BLaER1 treated with 17β-estradiol and CSF1 and Interleukin-3, amounts not matched to agents 10 nM and 100 nM (cell line): ENCODE data around the gene ANKEF1.

Experiments used
- H3K27ac ChIP-seq, 11 experiments: shearing (Covaris generic); formaldehyde crosslinking; 2 replicates each; pipeline ENCODE4 v1.8.1; 2022
- H3K27me3 ChIP-seq, 11 experiments: shearing (Covaris generic); formaldehyde crosslinking; 2 replicates each; pipeline ENCODE4 v1.8.1; 2022
- H3K36me3 ChIP-seq, 11 experiments: shearing (Covaris generic); formaldehyde crosslinking; 2 replicates each; pipeline ENCODE4 v1.8.1; 2022
- H3K4me1 ChIP-seq, 10 experiments: shearing (Covaris generic); formaldehyde crosslinking; 2 replicates each; pipeline ENCODE4 v1.8.1; 2022
- H3K4me2 ChIP-seq, 11 experiments: shearing (Covaris generic); formaldehyde crosslinking; 2 replicates each; pipeline ENCODE4 v1.8.1; 2022
- H3K4me3 ChIP-seq, 10 experiments: shearing (Covaris generic); formaldehyde crosslinking; 2 replicates each; pipeline ENCODE4 v1.8.1; 2022
- H3K9ac ChIP-seq, 11 experiments: shearing (Covaris generic); formaldehyde crosslinking; 2 replicates each; pipeline ENCODE4 v1.8.1; 2022
- H3K9me3 ChIP-seq, 11 experiments: shearing (Covaris generic); formaldehyde crosslinking; replicated peaks in 1 of 11; 2 replicates each; pipeline ENCODE4 v1.8.1; 2022
- H4K20me1 ChIP-seq, 11 experiments: shearing (Covaris generic); formaldehyde crosslinking; 2 replicates each; pipeline ENCODE4 v1.8.1; 2022
- Cebpa-rat ChIP-seq, 11 experiments: shearing (Covaris generic); IDR thresholded peaks; 2 replicates each; pipeline ENCODE4 v1.8.1; 2022

The ANKEF1 gene

DNA sequence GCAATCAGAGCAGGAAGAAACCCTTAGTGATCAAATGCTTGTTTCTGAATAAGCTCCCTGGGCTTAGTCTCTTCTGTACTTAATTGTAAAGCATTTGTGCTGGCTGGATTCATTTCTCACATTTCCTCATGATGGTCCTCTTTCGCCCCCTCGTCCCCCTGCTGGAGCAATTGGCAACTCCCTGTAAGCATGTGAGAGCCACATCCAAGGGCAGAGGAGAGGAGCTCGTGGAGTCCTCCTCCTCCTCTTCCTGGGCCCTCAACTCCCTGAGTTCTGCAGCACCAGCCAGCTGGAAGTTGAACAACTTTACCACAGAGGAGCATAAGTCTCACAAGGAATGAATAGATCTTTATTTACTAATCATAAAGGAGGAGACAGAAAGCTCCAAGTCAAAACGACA lies 12.6 kb downstream of the ANKEF1 start:
- H3K9ac ChIP-seq: no peak overlapping the region
- no peaks in the 10 kb centered on the region for H3K4me1 ChIP-seq
- no peaks in the 10 kb centered on the region for H3K9me3 ChIP-seq
- H3K36me3 ChIP-seq: no peaks in the 10 kb centered on the region
- H3K27me3 ChIP-seq: no peaks in the 10 kb centered on the region
- H3K4me2 ChIP-seq: no peak overlapping the region
- H4K20me1 ChIP-seq: no peaks in the 10 kb centered on the region
- no peak overlapping the region for H3K4me3 ChIP-seq
- H3K27ac ChIP-seq: no peak overlapping the region
- no peak for TF ChIP-seq Cebpa-rat (IDR thresholded peaks at IDR 0.05)

DNA sequence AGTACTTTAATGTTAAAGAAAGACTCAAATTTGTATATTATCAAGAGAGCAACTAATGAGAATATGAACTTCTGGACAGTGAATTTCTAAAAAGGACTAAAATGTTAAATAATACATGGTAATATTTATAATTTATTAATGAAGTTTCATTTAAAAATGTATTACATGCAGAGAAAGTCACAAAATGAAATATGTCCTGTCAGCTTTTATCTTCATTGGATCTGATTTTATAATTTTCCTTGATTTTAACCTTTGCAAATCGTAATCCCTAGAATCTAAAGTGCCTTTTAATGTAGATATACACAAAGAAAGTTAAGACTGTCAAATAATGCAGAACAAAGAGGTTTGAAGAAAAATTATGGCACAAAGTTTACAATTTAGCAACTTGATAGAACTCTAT lies 16.4 kb downstream of the ANKEF1 start:
- no peak overlapping the region for H3K4me2 ChIP-seq
- no peaks in the 10 kb centered on the region for H3K4me1 ChIP-seq
- H3K4me3 ChIP-seq: no peak overlapping the region
- H3K9me3 ChIP-seq: no peaks in the 10 kb centered on the region
- no peak overlapping the region for H3K9ac ChIP-seq
- H3K27me3 ChIP-seq: no peaks in the 10 kb centered on the region
- no peaks in the 10 kb centered on the region for H4K20me1 ChIP-seq
- H3K36me3 ChIP-seq: no peaks in the 10 kb centered on the region
- no peak overlapping the region for H3K27ac ChIP-seq
- TF ChIP-seq Cebpa-rat (IDR thresholded peaks at IDR 0.05): no peak

DNA sequence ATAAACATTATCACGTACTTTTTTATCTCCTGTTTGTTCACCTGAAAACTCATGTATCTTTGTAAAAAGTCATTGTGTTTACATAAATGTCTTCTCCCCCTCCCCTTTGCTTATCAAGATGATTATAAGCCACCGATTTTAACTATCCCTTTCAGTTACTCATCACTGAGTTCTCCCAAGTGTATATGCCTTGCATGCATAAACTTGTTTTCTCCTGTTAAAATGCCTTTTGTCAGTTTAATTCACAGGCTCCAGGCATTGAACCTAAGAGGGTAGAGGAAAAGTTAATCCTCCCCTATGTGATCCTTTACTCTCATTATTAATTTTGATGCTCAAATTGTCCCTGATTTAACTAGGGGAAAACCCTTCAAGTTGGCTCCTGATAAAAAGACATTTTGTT lies 24.2 kb downstream of the ANKEF1 start:
- Histone ChIP-seq H3K4me3 (no peak overlapping the region), H3K27me3 (peaks cover 0 to 9% (median 0%) of the 10 kb centered on the region in 11 experiments; a peak in 3 of 22 replicates), H3K9ac (no peak overlapping the region), H3K36me3 (no peaks in the 10 kb centered on the region), H4K20me1 (peaks cover 0 to 4% (median 0%) of the 10 kb centered on the region in 11 experiments; a peak in 2 of 22 replicates), H3K27ac (no peak overlapping the region), H3K4me2 (peak overlapping the region in 8 of 11 experiments; percentile 57 to 80 (median 68); a peak in 14 of 22 replicates), H3K4me1 (peaks cover 9 to 37% (median 32%) of the 10 kb centered on the region in 10 experiments), H3K9me3 (peaks cover 0 to 7% (median 4%) of the 10 kb centered on the region in 11 experiments; a peak in 4 of 22 replicates)
- no peak for TF ChIP-seq Cebpa-rat (IDR thresholded peaks at IDR 0.05)

DNA sequence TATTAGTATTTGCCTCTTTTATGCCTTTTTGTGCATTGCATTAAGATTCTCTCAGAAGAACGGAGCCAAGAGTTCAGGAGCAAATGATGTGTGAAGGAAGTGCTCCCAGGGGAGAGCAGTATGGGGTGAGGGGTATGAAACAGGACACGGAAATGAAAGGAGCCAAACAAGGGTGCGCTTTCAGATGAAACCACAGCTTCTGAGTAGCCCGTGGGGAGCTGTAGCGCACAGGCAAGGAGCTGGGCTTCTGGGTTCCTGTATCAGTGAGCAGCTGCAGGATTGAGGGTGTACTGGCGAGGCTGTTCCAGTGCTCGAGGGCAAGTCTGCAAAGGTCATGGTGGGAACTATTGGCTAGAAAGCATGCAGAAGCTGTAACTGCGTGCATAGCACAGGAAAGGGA lies 25.4 kb downstream of the ANKEF1 start:
- Histone ChIP-seq H3K4me2 (peak overlapping the region; percentile 57 to 82 (median 69)), H4K20me1 (peaks cover 0 to 4% (median 0%) of the 10 kb centered on the region in 11 experiments; a peak in 2 of 22 replicates), H3K4me1 (peaks cover 9 to 37% (median 32%) of the 10 kb centered on the region in 10 experiments), H3K4me3 (no peak overlapping the region), H3K9me3 (peaks cover 0 to 7% (median 4%) of the 10 kb centered on the region in 11 experiments; a peak in 4 of 22 replicates), H3K9ac (no peak overlapping the region), H3K27me3 (peaks cover 0 to 9% (median 0%) of the 10 kb centered on the region in 11 experiments; a peak in 3 of 22 replicates), H3K27ac (no peak overlapping the region), H3K36me3 (no peaks in the 10 kb centered on the region)
- no peak for TF ChIP-seq Cebpa-rat (IDR thresholded peaks at IDR 0.05)

DNA sequence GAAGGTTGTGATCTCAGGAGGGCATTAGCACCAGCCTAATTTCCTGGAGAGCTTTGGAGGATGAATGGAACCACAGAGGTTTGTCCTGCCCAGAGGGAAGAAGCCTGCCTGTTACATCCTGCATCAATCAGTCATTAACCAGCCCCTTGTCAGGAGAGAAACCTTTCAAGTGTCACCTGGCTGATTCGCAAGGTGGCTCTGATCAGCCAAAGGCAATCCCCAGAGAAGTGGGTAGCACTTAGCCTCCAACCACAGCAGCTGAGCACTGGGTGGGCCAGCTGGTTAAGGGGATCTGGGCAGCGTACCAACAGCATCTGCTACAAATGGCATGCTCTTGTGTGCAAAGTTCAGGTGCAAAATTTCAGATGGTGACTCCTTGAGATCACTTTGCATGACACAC lies 26.9 kb downstream of the ANKEF1 start:
- no peak overlapping the region for H3K4me3 ChIP-seq
- H3K9ac ChIP-seq: no peak overlapping the region
- TF ChIP-seq Cebpa-rat (IDR thresholded peaks at IDR 0.05): no peak
- H3K9me3 ChIP-seq: peaks cover 0 to 7% (median 4%) of the 10 kb centered on the region in 11 experiments; a peak in 4 of 22 replicates
- H4K20me1 ChIP-seq: peaks cover 0 to 4% (median 0%) of the 10 kb centered on the region in 11 experiments; a peak in 2 of 22 replicates
- peaks cover 0 to 9% (median 0%) of the 10 kb centered on the region in 11 experiments; a peak in 3 of 22 replicates for H3K27me3 ChIP-seq
- H3K27ac ChIP-seq: no peak overlapping the region
- H3K4me2 ChIP-seq: peak overlapping the region in 9 of 11 experiments; percentile 57 to 80 (median 69); a peak in 17 of 22 replicates
- peaks cover 9 to 37% (median 32%) of the 10 kb centered on the region in 10 experiments for H3K4me1 ChIP-seq
- no peaks in the 10 kb centered on the region for H3K36me3 ChIP-seq

DNA sequence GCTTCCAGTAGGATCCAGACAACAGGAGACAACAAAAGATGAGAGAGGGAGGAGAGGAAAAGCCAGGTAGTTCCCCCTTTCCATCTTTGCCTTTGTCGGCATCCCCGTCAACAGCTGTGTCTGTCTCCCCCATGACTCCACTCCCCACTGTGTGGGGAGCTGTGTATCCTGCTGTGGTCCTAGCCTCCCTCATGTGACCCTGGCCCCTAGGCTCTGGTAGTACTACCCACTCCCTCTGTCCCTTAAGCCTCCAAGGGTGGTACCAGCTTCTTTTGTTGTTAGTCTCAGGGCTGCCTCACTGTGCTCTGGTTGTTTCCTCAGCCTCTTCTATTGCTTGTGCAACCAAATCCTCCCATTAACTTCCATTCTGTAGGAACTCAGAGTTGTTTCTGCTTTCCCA lies 28.7 kb downstream of the ANKEF1 start:
- H3K27ac ChIP-seq: no peak overlapping the region
- H3K4me3 ChIP-seq: no peak overlapping the region
- H3K27me3 ChIP-seq: peaks cover 0 to 9% (median 0%) of the 10 kb centered on the region in 11 experiments; a peak in 3 of 22 replicates
- peaks cover 9 to 37% (median 32%) of the 10 kb centered on the region in 10 experiments for H3K4me1 ChIP-seq
- peaks cover 0 to 4% (median 0%) of the 10 kb centered on the region in 11 experiments; a peak in 2 of 22 replicates for H4K20me1 ChIP-seq
- no peaks in the 10 kb centered on the region for H3K36me3 ChIP-seq
- H3K9ac ChIP-seq: no peak overlapping the region
- no peak overlapping the region for H3K4me2 ChIP-seq
- peaks cover 0 to 2% (median 0%) of the 10 kb centered on the region in 11 experiments; a peak in 2 of 22 replicates for H3K9me3 ChIP-seq
- TF ChIP-seq Cebpa-rat (IDR thresholded peaks at IDR 0.05): no peak

DNA sequence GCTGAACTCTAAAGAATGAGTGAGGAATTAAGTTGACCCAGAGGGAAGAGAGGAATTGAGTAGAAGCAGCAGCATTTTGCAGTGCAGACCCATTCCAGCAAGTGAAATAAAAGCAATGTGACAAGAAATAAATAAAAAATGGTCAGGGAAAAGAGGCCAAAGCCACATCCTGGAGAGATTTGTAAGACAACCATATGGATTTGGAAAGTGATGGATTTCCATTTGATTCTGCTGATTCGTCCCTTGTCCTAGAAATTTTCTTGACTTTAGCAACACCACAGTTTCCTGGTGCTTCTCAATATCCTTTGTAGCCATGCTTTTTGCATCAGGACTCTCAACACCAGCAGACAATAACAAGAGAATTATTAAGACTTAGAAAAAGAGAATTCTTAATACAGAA lies 29.8 kb downstream of the ANKEF1 start:
- peaks cover 0 to 7% (median 0%) of the 10 kb centered on the region in 11 experiments; a peak in 2 of 22 replicates for H3K9me3 ChIP-seq
- 0 out of 22 replicates have a peak, but pooled peaks cover 0 to 2% (median 0%) of the 10 kb centered on the region in 11 experiments for H3K27me3 ChIP-seq
- no peak overlapping the region for H3K4me2 ChIP-seq
- no peak overlapping the region for H3K27ac ChIP-seq
- no peaks in the 10 kb centered on the region for H3K36me3 ChIP-seq
- H3K4me1 ChIP-seq: peaks cover 9 to 26% (median 23%) of the 10 kb centered on the region in 10 experiments
- no peak overlapping the region for H3K4me3 ChIP-seq
- H3K9ac ChIP-seq: no peak overlapping the region
- H4K20me1 ChIP-seq: peaks cover 0 to 4% (median 0%) of the 10 kb centered on the region in 11 experiments; a peak in 2 of 22 replicates
- TF ChIP-seq Cebpa-rat (IDR thresholded peaks at IDR 0.05): no peak

DNA sequence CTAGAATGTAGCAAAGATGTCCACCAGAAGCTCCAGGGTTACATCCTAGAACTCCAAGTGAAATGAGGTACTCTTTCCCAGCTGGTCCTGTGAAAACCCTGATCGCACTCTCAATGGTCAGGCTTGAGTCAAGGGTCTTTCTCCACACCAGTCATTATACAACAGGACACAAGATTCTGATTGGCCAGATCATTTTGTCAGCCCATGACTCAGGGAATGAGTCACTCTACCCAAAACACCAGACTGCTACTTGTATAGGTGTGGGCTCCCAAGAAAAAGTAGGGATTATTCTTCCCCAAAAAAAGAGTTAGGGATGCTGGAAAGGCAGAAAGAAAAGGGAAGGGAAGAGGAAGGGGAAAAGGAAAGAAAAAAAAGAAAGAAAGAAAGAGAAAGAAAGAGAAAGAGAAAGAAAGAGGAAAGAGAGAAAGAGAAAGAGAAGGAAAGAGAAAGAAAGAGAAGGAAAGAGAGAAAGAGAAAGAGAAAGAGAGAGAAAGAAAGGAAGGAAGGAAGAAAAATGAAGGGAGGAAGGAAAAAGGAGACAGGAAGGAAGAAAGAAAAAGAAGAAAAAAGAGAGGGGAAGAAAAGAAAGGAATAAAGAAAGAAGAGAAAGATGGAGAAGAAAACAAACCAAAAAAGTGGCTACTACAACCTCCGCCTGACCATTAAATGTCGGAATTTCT lies 30.5 kb downstream of the ANKEF1 start:
- H3K9ac ChIP-seq: no peak overlapping the region

DNA sequence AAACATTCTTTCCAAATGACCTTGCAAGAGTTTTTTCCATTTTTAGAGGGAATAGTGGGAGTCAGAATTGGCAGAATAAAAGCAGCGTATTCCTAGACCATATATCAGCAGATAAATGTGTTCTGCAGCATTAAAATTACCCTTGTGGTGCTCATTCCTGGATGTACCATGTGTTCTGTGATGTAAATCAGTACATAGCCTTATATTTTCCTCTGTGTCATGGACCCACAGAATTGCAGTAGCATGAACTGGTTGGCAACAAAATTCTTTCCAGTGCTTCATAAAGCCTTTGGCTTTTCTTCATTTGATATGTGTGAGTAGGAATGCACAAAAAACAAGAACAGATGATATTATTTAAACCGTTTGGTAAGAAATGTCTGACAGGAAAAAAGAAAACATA lies 32.5 kb downstream of the ANKEF1 start:
- no peak for TF ChIP-seq Cebpa-rat (IDR thresholded peaks at IDR 0.05)
- no peak overlapping the region for H3K9ac ChIP-seq
- H3K9me3 ChIP-seq: peaks cover 0 to 16% (median 3%) of the 10 kb centered on the region in 11 experiments; a peak in 5 of 22 replicates
- H3K4me1 ChIP-seq: peaks cover 0 to under 1% (median 0%) of the 10 kb centered on the region in 10 experiments; a peak in 1 of 20 replicates
- H4K20me1 ChIP-seq: no peaks in the 10 kb centered on the region
- H3K4me2 ChIP-seq: no peak overlapping the region
- no peaks in the 10 kb centered on the region for H3K27me3 ChIP-seq
- H3K4me3 ChIP-seq: no peak overlapping the region
- no peaks in the 10 kb centered on the region for H3K36me3 ChIP-seq
- no peak overlapping the region for H3K27ac ChIP-seq

More for the DNA sequence above, 30.5 kb downstream of the ANKEF1 start:
- H3K4me3 ChIP-seq: no peak overlapping the region
- TF ChIP-seq Cebpa-rat (IDR thresholded peaks at IDR 0.05): no peak
- H3K27ac ChIP-seq: no peak overlapping the region
- peaks cover 5 to 20% (median 18%) of the 10 kb centered on the region in 10 experiments for H3K4me1 ChIP-seq
- no peaks in the 10 kb centered on the region for H3K36me3 ChIP-seq
- peaks cover 0 to 4% (median 0%) of the 10 kb centered on the region in 11 experiments; a peak in 2 of 22 replicates for H4K20me1 ChIP-seq
- no peak overlapping the region for H3K4me2 ChIP-seq
- 0 out of 22 replicates have a peak, but pooled peaks cover 0 to 2% (median 0%) of the 10 kb centered on the region in 11 experiments for H3K27me3 ChIP-seq
- H3K9me3 ChIP-seq: peaks cover 0 to 11% (median 2%) of the 10 kb centered on the region in 11 experiments; a peak in 5 of 22 replicates
